Kidney epithelial cell (primary cell): ENCODE results near the gene ZNF280A. TPM values are rescaled to one million over a fixed set of nuclear protein-coding genes. Genes with fewer than 3 reads are reported as not detected.

ENCODE experiments used
- DNase-seq: peaks from one replicate; pipeline ENCODE4 v3.0.0-alpha.2; 2010; ENCODE audit warnings: low read depth
- H3K27me3 ChIP-seq: 2 replicates; pipeline ENCODE4 v1.6.0; 2011; ENCODE audit warnings: low read length; ENCODE audit not compliant: control insufficient read depth, insufficient read depth
- H3K36me3 ChIP-seq: 2 replicates; pipeline ENCODE4 v1.5.1; 2011; ENCODE audit warnings: low read length; ENCODE audit not compliant: control insufficient read depth, insufficient read depth
- H3K4me3 ChIP-seq: 2 replicates; pipeline ENCODE4 v1.5.1; 2011; ENCODE audit warnings: low read depth, mild to moderate bottlenecking, control low read depth, low read length
- total RNA-seq: library from RNA; depleted of rRNA; stranded (reverse); fragments of >200 nt; gene quantifications from 2 replicates; pipeline ENCODE4 v1.2.3, GENCODE V29; 2015
- TF ChIP-seq, protein P1 (sequence below): IDR thresholded peaks from 2 replicates; pipeline ENCODE4 v1.5.1; 2011; ENCODE audit warnings: mild to moderate bottlenecking, moderate library complexity, low read length, control low read depth, inconsistent platforms; ENCODE audit not compliant: insufficient read depth, poor library complexity, severe bottlenecking

ZNF280A gene
- total RNA-seq, 1 donor from 2014 or later = not detected

DNA sequence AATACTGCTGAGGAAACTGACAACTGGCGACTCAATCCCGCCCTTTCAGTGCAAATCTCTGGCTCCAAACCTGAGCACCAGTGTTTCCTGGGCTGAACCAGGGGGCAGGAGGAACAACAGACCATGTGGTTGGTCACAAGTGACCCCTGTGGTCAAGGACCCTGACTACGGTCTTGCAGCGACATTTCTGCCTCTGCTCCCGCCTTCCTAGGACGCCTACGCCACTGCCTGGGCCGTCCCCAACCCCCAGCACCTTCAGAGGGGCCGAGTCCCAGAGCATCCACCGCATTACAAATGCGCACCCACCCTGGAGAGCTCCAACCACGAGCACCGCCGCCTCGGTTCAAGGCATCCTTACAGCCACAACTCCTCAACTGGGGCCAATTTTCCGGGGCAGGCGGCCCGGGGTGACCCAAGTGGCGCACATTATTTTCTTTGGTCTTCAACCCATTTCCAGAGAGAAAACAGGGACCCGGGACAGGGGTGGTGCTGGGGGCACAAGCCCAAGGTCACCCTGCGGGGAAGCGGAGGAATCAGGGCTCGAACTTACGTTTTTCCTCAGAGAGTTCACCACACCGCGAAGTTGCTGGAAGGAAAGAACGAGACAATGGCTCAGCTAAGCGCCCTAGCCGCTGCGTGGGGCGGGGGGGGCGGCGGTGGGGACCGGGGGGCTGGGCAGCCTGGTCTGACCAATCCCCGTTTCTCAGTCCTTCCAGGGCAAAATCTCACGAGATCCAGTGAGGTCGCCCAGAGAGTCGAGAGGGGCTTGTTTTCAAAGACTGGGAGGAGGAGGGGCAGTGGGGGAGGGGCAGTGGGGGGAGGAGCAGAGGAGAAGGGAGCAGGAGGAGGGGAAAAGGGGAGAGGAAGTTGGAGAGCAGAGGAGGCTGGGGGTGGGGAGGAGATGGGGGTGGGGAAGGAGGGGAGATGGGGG lies 37.2 kb upstream of the ZNF280A start:
- Histone ChIP-seq H3K27me3 (no peaks in the 10 kb centered on the region), H3K4me3 (no peak overlapping the region), H3K36me3 (no peaks in the 10 kb centered on the region)
- DNase-seq = no peak
- TF ChIP-seq, protein P1, sequence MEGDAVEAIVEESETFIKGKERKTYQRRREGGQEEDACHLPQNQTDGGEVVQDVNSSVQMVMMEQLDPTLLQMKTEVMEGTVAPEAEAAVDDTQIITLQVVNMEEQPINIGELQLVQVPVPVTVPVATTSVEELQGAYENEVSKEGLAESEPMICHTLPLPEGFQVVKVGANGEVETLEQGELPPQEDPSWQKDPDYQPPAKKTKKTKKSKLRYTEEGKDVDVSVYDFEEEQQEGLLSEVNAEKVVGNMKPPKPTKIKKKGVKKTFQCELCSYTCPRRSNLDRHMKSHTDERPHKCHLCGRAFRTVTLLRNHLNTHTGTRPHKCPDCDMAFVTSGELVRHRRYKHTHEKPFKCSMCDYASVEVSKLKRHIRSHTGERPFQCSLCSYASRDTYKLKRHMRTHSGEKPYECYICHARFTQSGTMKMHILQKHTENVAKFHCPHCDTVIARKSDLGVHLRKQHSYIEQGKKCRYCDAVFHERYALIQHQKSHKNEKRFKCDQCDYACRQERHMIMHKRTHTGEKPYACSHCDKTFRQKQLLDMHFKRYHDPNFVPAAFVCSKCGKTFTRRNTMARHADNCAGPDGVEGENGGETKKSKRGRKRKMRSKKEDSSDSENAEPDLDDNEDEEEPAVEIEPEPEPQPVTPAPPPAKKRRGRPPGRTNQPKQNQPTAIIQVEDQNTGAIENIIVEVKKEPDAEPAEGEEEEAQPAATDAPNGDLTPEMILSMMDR = no peak

DNA sequence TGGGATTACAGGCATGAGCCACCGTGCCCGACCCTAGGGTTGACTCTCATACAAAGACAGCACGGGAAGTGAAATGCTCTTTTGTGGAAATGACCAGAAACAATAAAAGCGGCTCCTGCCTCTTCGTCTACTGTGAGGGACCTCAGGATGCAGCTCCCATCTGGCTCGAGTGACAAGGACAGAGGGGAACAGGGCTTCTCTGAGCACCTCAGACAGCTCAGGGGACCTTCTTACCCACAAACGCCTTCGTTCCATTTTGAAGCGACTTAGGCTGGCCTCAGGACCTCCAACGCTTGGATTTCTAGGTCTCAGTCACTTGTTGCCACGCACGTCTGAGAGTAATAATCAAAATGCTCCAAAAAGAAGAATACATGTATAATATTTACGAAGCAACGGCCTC lies 36.5 kb upstream of the ZNF280A start:
- H3K36me3 ChIP-seq = no peaks in the 10 kb centered on the region
- TF ChIP-seq, protein P1 = no peak
- no peak for DNase-seq
- H3K4me3 ChIP-seq = no peak overlapping the region
- no peaks in the 10 kb centered on the region for H3K27me3 ChIP-seq

DNA sequence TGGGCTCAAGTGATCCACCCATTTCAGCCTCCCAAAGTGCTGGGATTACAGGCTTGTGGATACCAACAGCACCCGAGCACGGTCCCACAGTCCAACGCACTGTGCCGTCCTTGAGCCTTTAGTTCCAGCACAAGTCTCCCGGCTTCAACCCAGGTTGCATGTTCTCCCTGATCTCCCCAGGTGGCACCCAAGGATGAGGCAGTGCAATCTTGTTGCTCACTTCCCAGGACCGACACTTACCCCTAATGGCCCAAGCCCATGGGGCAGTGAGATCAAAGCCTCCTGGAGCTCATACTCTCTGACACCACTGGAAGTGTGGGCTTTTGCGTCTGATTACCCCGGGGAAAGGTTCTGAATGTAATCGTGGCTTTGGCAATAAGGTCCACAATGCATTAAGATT lies 35.5 kb upstream of the ZNF280A start:
- DNase-seq = no peak
- TF ChIP-seq, protein P1 = no peak
- no peaks in the 10 kb centered on the region for H3K36me3 ChIP-seq
- no peaks in the 10 kb centered on the region for H3K27me3 ChIP-seq
- no peak overlapping the region for H3K4me3 ChIP-seq

DNA sequence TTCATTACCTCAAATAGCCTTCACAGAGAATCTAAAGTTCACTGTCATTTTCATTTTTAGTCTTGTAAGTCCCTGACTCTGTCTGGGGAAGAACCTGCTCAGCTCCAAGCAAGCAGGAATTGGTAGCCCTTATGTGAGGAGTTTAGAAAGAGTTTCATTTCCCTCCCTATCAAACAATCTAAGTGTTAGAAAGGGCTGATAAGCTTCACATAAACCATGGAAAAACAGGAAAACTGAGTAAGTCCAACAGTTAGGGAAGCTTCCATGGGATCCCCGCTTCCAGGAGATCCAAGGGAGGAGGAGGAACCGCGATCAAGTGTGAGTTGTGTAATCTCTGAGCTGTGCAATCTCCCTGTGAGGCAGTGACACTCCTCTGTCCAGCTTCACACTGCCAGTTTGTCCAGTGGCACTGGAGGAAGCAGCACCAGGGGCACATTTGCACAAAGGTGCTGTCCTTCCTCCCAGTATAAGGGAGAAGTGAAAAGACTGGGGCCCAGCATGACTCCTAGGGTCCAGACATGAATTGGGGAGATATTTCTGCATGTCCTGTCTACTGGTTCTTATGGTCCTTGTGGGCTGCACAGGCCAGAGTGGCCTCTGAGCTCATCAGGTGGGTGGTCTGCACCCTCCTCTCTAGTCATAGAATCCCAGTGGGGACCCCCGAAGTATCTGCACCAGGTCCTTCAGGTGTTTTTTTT lies 34.7 kb upstream of the ZNF280A start:
- no peak overlapping the region for H3K4me3 ChIP-seq
- H3K27me3 ChIP-seq = no peaks in the 10 kb centered on the region
- DNase-seq = no peak
- H3K36me3 ChIP-seq = no peaks in the 10 kb centered on the region
- TF ChIP-seq, protein P1 = no peak

DNA sequence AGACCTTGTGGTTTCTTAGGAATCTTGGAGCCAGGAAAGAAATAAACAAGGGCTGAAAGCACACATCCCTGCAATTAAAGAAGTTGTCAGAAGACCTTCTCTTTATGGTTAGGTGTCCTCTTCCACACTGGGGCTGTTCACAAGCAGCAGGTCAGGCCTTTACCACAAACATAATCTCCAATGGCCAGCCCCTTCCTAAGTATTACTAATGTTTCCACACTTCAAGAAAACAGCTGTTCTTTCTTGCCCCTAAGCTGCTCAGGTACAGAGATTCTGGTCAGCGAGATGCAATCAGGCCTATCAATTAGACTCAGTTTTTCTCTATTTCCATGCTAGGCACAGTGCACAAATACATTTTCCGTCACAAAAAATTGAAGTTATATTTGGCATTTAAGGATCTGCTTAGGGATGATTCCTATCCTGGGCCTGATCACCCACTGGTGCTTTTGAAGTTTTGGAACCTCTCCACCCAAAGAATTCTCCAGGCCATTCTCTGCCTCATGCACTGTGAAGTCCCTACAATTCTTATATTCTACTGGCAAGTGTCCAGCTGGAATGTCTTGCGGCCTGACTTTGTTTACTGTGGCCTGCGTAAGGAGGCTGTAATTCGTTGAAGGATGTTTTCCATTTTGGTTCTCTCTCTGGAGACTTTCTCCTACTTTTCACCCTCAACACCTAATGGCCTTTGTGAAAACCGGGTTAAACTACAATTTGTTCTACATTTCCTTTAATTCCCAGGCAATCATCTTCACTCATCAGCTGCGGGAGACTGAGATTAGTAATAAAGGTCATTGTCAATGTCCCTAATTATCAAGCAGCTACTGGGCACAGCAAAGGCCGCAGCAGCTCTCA lies 33.9 kb upstream of the ZNF280A start:
- no peak overlapping the region for H3K4me3 ChIP-seq
- TF ChIP-seq, protein P1 = no peak

More for the DNA sequence above, 33.9 kb upstream of the ZNF280A start:
- DNase-seq = no peak
- Histone ChIP-seq H3K36me3 (no peaks in the 10 kb centered on the region), H3K27me3 (no peaks in the 10 kb centered on the region)
